SH-SY5Y (cell line): Measurements from ENCODE around the gene CMTM3.

Experiments
- GATA2 ChIP-seq: IDR thresholded peaks from 2 replicates; pipeline ENCODE4 v1.6.1; 2011; ENCODE audit warnings: mild to moderate bottlenecking, low read depth, low read length
- GATA3 ChIP-seq: IDR thresholded peaks from 2 replicates; pipeline ENCODE4 v1.6.1; 2011; ENCODE audit warnings: low read depth, mild to moderate bottlenecking, low read length, moderate library complexity

DNA sequence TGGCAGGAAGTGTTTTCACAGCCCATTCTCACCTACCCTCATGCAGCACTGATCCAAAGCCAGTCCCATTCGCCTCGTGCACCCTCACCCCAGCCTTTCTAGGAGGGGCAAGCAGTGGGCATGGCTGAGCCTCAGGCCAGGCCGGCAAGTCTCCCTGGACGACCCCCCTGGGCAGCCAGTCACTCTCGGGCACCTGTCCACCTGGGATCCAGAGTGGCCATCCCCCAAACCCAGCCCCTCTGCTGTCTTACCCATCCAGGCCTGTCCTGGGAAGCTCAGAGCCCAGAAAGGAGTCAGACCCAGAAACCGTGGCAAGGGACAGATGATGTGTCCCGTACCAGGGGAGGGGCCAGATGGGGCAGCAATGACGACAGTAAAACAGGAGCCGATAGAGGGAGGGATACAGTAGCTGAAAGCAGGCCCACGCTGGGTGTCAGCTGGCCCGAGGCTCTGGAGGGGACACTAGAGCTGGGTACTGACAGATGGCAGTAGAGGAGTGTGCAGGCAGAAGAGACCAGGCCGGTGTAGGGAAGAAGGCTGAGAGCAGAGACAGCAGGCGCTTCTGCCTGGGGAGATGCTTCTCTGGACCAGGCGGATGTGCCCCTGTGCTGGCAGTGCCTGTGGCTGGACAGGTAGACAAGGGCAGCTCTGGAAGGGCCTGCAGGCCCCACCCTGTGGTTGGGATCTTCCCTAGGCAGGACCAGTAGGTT is 5.8 kb downstream of the CMTM3 start:
- TF ChIP-seq GATA2 (no peak), GATA3 (no peak)
